GM20431 (cell line): Measurements from ENCODE around the gene ABCG8.

Experiments used
- in situ Hi-C: fragments of 300-500 bp; cut with MseI, MboI; formaldehyde crosslinking; loops from one replicate; pipeline ENCODE4 v1.15.0; 2020; ENCODE audit warnings: low sequenced_read_pairs; ENCODE audit not compliant: unreplicated experiment

Gene ABCG8

DNA sequence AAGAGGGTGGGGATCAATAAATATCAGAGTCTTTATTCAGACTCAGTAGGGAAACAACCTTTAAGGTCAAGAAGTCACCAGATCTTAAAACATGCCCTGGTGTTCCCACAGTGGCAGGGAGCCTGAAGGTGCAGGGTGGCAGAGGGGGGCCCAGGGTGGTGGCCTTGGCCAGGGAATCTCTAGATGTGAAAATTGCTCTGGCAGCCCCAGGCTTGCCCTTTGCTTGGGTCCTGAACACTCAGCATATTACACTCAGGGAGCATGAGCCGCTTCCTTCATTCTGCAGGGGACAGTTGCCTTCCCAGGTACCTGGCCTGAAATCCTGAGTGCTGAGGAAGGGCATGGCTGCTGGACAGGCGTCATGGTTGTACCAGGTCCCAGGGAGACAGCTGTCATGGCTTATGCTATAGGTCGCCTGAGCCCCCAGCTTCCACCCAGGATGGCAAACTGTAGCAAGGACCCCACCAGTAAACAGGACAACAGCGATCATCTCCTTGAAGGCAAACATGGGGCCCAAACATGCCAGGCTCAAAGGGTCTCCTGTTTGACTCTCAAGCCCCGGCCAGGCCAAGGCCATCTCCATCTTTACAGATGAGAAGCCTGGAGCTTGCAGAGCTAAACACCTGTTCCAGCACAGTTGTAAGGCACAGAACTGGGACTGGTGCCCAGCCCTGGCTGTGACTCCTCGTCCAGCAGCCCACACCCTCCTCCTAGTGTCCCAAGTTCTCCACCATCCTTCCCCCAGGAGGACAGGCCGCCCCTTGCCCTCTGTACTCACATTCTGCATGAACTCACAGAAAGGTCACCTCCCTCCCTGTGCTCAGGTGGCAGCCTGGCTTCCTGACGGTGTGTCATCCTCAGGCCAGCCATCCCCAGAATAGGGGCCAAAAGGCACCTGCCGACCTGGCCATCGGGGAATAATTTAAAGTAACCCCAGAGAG, 14.6 kb downstream of the ABCG8 start:
- in situ Hi-C loops = no loop called here

DNA sequence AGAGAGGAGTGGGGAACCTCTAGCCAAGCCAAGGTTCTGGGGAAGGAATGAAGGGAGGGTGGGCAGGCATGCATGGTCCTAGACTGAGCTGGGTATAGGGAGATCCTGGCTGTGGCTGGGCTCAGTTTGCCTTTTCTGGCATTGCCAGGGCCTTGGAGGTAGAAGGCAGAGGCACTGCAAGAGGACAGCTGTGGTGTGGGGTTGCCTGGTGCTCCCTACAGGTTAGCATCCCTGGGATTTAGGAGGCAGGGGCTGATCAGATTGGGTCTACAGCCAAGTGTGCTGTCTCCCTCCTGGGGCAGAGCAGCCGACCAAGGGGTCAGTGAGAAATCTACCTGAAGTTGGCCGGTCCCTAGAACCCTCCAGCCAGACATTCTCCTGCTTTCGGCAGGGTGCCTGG, 15.9 kb downstream of the ABCG8 start:
- in situ Hi-C loops = no loop called here

DNA sequence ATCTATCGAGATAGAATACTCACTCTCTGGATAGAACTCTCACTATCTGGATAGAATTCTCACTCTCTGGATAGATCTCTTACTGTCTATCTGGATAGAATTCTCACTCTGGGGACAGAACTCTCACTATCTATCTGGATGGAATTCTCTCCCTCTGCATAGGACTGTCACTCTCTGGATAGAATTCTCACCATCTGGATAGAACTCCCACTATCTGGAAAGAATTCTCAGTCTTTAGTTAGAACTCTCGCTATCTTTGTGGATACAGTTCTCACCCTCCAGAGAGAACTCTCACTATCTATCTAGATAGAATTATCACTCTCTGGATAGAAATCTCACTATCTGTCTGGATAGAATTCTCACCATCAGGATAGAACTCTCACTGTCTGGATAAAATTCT, 16.5 kb downstream of the ABCG8 start:
- in situ Hi-C loops = no loop called here

DNA sequence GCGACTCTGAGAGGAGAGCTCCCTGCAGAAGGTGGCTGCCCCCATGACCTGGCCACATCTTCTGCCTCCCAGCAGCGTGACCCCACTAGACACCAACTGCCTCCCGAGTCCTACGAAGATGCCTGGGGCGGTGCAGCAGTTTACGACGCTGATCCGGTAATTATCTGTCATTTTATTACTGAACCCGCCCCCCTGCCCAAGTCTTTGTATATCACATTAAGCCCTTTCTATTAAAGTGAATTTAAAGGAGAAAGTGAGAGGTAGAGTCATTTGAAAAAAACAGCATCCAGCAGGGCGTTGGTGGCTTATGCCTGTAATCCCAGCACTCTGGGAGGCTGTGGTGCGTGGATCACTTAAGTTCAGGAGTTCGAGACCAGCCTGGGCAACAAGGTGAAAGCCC, 33.4 kb downstream of the ABCG8 start:
- in situ Hi-C loops = no loop called here

DNA sequence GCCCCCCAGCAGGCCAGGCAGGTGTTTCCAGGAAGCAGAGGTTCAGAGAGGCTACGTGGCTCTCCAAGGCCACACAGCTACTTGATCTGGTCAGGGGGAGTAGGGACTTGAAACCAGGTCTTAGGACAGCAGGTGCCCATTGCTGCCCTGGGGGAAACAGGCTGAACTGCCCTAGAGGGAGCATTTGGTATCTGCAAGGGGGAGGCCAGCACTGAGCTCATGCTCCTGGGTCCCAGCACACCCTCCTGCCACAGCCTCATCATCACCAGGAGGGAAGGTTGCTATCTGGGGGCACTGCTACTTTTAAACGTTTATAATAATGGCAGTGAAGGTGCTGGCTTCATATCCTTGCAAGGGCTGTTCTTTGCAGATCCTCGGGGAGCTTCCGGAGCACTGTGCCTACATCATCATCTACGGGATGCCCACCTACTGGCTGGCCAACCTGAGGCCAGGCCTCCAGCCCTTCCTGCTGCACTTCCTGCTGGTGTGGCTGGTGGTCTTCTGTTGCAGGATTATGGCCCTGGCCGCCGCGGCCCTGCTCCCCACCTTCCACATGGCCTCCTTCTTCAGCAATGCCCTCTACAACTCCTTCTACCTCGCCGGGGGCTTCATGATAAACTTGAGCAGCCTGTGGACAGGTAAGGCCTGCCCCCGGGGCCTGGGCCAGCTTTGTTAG, 36.1 kb downstream of the ABCG8 start:
- in situ Hi-C loops = no loop called here

DNA sequence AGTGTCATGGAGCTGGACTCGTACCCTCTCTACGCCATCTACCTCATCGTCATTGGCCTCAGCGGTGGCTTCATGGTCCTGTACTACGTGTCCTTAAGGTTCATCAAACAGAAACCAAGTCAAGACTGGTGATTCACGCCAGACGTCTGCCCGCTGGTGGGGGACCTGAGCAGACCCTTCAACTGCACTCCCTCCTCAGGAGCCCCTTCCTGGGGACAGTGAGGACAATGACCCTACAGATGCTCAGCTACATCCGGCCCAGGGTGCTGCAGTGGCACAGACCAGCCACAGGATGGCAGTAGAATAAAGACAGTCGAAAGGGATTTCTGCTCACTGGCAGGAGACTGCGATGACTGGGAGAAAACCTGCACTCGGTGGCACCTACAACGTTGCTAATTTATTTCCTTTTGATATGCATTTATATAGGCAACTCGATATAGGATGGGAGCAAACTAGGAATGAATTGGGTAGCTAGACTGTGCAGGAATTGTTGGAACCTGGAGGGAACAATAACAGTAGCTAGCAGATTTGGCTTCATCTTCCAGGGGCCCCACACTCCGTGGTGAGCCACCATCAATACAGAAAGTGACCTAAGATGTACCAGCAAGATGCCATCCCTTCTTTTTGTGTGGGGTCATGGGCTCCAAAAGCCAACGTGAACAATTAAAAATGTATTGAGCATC, 39.2 kb downstream of the ABCG8 start:
- in situ Hi-C loops = no loop called here

DNA sequence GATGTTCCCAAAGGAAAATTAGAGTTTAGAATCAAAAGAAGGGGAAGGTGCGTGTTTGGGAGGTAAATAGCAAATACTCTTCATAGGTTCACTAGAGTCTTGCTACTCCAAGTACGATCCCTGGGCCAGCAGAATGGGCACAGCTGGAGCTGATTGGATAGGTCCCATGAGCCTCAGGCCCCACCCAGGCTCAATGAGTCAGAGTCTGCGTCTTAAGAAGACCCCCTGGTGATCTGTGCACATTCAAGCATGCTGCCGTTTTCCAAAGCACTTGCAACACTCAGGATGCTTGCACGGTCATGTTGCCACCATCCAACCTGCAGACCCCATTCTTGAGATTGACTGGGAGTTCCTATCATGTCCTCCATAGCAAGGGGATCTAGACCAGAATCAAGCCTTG, 40.5 kb downstream of the ABCG8 start:
- in situ Hi-C loops = no loop called here

DNA sequence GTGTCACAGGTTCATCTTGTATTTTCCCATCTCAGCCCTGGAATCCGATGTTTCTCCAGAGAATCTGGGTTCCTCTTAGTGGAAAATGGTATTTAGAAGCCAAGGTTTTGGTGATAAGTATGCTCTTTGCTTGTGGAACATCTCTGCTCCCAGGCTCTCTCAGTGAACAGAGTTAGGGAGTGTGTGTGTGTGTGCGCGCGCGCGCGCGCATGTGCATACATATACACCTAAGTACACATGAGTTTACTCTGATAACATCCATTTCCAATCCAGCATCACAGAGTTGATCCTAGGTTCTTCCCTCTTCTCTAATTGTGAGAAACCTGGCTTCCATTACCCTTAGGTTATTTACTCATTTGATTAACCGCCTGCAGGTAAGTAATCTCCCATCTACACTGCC, 41.7 kb downstream of the ABCG8 start:
- in situ Hi-C loops = no loop called here

DNA sequence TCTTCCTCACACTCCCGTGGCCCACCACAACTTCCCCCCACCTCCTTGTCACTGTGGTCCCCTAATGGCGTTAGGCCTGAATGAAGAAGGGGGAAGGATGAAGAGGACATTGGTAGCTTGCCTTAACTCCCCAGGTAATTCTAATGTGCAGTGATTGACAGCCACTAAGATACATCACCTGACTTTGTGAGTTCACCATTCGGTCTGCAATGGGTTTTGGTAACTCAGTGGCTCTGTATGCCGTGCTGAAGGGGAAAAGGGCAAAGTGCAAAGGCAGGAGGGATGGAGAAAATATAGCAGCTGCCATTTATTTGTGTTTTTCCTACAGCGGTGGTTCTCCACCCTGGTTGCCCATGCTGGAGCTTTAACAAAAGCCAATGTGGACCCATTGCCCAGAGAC, 42.2 kb downstream of the ABCG8 start:
- in situ Hi-C loops = no loop called here

DNA sequence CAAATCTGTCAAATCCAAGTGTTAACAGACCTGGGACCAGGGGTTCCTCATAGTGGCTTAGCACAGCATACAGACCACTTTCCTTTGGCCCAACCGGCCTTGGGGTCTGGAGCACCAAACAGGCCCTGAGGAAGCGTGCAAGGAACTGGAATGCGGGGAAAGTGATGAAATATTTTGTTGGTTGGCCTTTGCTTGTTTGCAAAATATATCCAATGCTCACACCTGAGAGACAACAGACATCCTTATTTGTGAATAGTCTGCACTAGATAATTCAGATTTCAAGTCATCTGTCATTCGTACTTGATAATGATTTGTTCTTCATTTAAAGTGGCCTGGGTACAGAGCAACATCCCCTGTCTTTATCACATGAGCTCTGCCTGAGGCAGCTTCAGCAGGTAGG, 43.5 kb downstream of the ABCG8 start:
- in situ Hi-C loops = no loop called here

DNA sequence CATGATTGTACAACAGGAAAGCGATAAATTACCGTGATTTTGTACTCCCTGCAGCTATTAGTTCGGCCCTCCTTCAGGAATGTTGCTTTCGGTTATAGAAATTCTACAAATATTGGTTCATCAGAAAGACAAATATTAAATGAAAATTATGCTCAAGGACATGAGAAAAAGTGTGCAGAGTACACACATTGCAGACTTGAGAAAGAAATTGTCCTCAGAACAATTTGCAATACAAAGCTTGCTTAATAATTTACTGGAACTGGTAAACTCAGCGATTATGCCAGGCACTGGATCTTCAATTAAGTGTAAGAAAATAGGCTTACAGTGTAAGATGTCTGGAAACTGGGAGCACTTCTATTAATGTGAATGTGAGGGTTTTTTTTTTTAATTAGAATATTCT, 45.9 kb downstream of the ABCG8 start:
- in situ Hi-C loops = no loop called here

DNA sequence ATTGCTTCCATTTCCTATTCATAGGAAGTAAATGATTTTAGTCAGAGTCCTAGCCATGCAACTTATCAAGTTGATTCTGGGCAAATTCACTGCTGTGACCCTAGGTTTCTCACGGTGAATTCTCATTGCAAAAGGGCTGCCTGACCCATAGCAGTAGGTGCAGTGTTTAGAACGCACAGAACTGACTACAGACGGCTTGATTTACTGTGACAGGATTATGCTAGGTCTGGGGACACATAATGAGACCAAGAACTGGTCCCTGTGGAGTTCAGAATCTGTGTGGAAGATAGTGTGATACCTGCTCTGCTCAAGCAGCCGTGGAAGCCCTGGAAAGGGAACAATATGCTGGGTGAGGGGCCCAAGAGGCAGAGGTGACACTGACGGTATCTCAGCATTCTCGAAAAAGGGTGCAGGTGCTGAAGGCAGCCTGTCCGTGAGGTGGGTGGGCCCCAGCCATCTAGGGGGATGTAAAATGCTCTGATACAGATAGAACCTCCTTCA, 46.4 kb downstream of the ABCG8 start:
- in situ Hi-C loops = no loop called here

DNA sequence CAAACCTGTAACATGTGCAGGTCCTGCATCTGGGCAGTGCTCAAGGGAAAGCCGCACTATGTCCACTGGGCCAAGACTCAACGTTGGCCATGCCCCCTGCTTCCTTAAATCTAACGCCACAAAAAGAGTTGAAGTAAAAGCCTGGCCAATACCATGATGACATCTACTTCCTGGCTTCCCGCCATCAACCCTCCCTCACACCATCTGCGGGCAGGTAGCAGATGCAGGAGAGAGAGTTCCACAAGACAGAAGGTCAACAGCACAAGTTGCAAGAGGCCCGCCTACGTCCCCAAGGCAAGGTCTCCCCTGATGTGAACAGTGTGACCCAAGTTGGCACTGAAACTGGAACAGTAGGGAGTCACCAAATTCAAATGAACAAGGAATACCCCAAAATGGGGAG, 48.4 kb downstream of the ABCG8 start:
- in situ Hi-C loops = no loop called here

DNA sequence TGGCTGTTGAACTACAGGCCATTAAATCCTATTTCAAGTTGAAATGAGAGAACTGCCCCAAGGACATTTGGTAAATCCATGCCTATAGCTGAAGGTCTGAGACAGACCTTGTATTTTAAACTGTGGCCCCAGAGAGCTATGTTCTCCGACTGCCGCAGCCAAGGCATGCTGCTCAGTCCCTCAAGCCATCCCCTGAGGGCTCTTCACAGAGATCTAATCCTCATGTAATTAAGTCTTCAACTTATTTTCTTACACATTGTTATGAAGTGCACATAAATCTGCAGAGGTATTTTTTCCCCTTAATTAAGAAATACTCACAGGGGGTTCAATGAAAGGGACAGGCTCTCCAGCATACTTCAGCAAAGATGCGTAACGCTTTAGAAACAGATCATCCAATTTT, 50.6 kb downstream of the ABCG8 start:
- in situ Hi-C loops = no loop called here

DNA sequence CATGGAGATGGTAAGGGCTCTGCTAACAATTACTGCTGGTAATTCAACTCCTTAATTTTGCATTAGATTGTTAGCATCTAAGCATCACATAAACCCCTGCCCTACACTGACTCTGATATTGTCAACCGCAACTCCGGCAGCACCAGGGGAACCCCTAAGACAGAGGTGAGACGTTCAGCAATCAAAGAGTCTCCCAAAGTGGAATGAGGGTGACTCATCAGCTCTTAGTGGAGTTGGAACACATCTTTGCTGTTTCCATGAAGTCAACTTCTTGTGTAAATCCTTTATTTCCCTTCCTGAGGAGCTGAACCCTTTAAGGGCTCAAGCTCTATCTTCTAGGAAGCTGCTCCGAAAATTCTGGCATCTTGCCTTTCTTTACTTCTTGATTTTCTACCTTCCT, 52.1 kb downstream of the ABCG8 start:
- in situ Hi-C loops = no loop called here

DNA sequence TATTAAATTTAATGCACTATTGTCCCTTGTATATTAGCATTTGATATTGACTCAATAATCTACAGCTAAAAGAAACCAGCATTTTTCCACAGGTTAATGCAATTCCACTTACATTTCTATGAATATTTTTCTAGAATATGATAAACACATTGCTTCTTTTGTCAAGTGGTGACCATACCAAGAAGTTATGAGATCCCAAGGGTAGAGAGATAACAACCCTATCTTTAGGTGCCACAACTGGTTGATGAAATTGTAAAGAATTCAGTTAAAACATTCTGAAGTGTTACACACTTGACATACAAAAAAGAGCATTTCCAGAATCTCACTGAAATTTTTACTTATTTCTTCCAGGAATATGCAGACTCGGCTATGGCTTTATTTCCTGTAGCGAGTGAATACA, 56.0 kb downstream of the ABCG8 start:
- in situ Hi-C loops = no loop called here

DNA sequence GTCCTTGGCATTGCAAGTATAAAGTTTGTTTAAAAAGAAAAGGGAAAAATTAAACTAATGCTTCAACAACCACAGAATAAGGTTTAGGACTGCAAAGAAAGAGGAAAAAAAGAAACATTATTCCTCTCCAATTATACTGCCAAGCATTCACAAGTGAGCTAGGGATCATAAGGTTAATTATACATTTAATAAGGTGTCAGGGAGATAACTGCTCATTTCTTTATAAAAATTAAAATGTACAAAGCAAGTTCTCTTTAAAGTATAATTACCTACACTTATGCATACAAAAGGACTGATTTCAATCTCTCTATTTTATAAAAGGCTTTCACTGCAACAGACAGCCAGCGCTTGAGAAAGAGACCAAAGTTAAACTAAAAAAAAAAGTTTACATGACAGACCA, 58.1 kb downstream of the ABCG8 start:
- in situ Hi-C loops = no loop called here

DNA sequence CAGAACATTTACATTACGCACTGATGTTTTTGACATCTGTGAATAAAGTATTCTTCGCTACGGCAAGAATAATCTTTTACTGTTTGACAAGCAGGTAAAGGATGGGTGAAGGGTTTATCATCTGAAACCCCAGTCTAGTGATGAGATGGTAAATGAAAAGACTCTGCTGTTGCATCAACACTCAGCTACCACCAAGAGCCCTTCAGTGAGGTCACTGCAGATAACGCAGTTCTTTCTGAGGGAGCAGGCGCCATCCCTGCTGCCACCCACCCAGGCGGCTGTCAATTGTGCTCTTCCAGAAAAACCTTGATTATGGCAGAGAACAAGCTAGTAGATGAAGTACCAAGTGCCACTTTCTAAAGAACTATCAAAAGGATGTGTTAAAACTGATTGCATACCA, 58.7 kb downstream of the ABCG8 start:
- in situ Hi-C loops = no loop called here

DNA sequence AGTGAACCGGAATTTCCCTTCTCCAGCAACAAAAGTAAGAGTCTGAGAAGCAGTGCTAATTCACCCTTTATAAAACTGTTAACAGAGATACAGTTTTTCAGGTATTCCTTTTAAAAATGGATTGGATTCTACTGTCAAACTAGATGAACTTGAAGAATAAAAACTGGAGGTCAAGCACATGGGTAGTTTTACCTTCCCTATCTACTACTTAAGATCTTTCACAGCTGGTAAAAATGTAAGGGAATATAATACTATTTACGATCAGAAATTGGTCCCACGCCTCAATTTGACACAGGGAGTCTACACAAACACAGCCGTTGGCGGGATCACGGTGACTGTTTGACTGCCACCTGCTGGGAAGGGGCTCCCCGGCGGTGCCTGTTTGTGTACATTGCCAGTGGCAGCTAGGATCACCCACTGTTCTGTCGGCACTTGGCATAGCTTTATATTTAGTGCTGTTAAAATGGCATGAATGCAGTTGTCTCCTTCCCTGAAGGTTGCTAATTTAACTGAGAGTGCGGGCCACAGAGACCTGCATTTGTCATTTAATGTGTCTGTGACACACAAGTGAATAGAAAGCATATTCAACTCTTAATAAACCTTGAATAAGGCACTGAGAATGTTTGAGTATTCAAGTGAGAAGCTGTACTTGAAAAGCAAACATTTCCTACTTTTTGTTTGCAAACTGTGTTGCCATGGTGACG, 59.5 kb downstream of the ABCG8 start:
- in situ Hi-C loops = no loop called here

DNA sequence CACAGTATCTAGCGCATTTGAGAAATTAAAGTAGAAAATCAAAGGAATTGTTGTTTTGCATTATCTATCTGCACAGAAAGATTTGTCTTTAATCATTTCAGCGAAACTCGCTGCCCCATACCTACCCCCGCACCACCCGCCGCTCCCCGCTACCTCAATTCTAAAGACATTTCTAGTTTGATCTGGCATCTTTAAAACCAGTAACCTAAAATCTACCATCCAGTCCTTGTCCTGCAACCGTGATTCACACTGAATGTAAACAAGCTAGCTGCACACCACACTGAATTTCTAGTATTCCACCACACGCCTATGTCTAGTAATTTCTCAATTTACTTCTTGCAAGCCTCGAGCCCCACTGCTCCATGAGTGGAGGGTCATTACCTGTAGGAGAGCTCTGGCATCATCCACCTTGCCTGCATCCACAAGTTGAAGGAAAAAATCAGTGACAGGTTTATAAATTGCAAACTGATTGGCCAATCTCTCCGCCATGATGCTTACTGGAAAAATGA, 60.1 kb downstream of the ABCG8 start:
- in situ Hi-C loops = no loop called here
